HT-29 (cell line): ENCODE measurements around the gene ARHGEF28. TPM values are rescaled to one million over a fixed set of nuclear protein-coding genes. Genes with fewer than 3 reads are reported as not detected.

Experiments
- small RNA-seq: library from RNA; depleted of rRNA; stranded (forward); fragments of <200 nt; gene quantifications from one replicate; pipeline ENCODE3, GENCODE V24; 2014
- total RNA-seq: library from RNA; depleted of rRNA; stranded (reverse); fragments of >200 nt; shearing (Covaris generic); gene quantifications from 2 replicates; pipeline ENCODE4 v1.2.3, GENCODE V29; 2014; rRNA removed

ARHGEF28 gene
- total RNA-seq, 1 experiment from 2014 or later, result 20.1 TPM

Small RNA genes lying within 50 kb of the gene (small RNA-seq; reads per million reads assigned to genes)
- not detected for gene RNU7-196P

Other genes with a start within 250 kb of the ARHGEF28 start
- 0.20 and 0.31 TPM in 2 replicates for gene FOXD1, start 177.4 kb upstream of the ARHGEF28 start, total RNA-seq
- gene BTF3, start 127.8 kb upstream of the ARHGEF28 start, total RNA-seq, result 233 and 255 TPM in 2 replicates
- 5.2 and 5.7 TPM in 2 replicates for gene ANKRA2, start 60.6 kb upstream of the ARHGEF28 start, total RNA-seq
- 24.1 and 36.8 TPM in 2 replicates for gene UTP15, start 60.5 kb upstream of the ARHGEF28 start, total RNA-seq